T47D (cell line): ENCODE measurements around the gene PDS5A.

Experiments
- DNase-seq, 2 experiments: peaks; one replicate each; pipeline versions ENCODE4 v3.0.0 to v3.0.0-alpha.2; 2011 to 2012; ENCODE audit warnings: low read depth in 1 of 2, low spot score in 1 of 2
- JUND ChIP-seq: IDR thresholded peaks from 2 replicates; pipeline ENCODE4 v1.6.1; 2012; ENCODE audit warnings: low read depth
- in situ Hi-C: cut with HindIII; loops from 2 replicates; pipeline ENCODE4 v1.10.0; 2016; ENCODE audit warnings: low sequenced_read_pairs, low pct_unique_long_range_greater_than_20kb

The PDS5A gene

GRCh38 chr4:39942507-39942906, 35.2 kb downstream of the PDS5A start:
- no peak for TF ChIP-seq JUND
- DNase-seq = no peak
- in situ Hi-C loops = no loop called here

- in situ Hi-C loops = no loop called here
- DNase-seq = no peak
- no peak for TF ChIP-seq JUND
These were observed 36.0 kb downstream of the PDS5A start for GRCh38 chr4:39941682-39942217.

DNA sequence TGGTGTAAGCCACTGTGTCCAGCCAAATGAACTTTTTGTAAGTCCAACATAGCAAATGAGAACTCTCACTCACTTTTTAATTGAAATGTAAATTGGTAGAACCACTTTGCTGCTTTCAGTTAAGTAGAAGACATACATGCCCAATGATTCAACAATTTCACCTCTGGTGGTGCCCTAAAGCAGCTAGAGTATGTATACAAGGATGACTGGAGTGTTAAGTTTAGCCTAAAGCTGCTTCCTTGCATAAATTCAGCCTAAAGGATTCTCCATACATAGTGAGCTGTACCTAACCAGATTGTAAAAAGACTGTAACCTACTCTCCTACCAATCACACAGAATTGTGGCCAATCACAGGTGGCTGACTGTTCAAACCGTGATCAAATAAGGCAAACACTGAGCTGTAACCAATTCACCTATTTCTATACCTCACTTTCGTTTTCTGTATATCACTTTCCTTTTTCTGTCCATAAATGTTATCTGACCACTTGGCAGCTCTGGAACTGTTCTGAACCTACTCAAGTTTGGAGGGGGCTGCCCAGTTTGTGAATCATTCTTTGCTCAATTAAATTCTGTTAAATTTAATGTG, 39.9 kb downstream of the PDS5A start:
- no peak for TF ChIP-seq JUND
- in situ Hi-C loops = no loop called here
- DNase-seq = no peak

DNA sequence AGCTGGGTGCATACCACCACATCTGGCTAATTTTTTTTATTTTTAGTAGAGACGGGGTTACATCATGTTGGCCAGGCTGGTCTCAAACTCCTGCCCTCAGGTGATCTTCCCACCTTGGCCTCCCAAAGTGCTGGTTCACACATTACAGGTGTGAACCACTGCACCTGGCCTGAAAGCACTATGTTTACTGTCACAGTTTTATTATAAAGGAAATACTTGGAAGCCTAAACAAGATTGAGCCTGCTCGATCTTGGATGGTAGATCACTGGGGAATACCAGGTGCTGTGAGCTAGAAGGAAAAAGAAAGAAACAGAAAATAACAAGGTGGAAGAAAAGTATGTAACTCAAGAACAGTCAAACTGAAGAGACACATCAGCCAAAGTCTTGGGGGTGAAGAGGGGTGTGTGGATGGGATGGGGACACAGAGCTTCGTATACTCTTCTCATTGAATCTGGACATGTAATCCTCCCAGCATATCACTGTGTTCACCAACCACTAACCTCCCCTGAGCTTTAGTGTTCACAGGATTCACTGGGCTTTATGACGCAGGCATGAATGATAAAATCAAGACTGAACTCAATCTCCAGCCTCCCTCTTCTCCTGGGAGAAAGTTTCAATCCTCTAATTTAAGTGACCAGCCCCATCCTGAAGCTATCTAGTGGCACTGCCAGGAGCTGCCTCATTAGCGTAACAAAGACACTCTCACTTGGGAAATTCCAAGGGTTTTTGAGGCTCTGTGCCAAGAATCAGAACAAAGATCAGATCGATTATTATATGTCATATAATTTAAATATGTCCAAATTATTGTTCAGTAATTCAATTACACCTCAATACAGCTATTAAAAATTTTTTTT, 40.9 kb downstream of the PDS5A start:
- no peak for TF ChIP-seq JUND
- in situ Hi-C loops = no loop called here
- DNase-seq = no peak

DNA sequence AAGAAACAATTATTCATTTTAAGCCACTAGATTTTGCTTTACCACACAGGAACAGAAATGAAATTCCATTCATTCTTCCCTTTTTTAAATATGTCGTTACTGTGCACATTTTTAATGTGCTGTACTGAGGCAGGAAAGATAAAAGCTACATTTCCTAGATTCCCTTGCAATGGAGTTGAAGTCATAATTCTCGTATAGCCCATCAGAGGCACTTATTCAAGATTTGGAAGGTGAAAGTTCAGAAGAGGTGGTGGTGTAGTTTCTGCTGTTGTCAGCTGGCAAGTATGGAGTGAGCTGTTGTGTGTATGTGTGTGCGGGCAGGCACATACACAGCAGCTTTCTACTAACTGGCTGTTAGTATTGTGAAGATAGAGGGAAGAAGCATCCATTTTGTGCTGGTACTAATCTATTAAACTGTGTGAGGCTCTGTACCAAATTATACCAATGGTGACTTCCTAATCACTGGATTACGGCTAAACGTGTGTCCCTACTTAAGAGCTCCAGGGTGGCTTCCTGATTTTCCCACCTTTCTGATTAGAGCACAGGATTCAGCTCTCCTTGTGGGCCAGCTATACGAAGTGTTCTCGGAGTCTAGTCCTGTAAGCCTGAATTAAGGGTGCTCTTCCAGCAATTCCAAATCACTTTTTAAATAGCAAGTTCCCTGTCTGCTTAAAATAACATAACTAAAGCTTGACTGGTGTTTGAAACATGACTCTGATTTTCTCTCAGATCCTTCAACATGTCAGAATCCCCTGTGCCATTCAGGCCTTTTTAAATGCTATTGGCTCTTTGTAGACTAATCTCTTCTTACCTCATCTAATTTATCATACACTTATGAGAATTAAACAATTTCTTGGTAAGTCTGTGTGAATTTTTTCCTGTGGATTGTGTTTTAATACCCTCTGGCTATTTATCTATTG, 43.8 kb downstream of the PDS5A start:
- in situ Hi-C loops = no loop called here
- no peak for DNase-seq
- TF ChIP-seq JUND = no peak

GRCh38 chr4:39932776-39933402, 44.8 kb downstream of the PDS5A start:
- TF ChIP-seq JUND = no peak
- DNase-seq = no peak
- in situ Hi-C loops = no loop called here

- in situ Hi-C loops = no loop called here
- peak in 1 of 2 experiments; percentile 1 for DNase-seq
- TF ChIP-seq JUND = no peak
These were observed 46.2 kb downstream of the PDS5A start for GRCh38 chr4:39931441-39931901.

DNA sequence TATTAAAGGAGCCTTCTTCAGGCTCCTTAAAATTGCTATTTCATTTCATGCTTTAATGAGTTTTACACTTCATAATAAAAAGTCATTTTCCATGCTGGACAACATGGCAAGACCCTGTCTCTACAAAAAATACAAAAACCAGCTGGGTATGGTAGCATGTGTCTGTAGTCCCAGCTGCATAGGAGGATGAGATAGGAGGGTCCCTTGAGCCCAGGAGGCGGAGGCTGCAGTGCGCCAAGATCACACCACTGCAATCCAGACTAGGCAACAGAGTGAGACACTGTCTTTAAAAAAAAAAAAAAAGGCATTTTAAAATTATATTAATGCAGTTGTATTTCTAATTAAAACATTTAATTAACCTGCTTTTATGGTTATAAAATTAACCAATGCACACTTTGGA, 49.2 kb downstream of the PDS5A start:
- TF ChIP-seq JUND = no peak
- DNase-seq = no peak
- in situ Hi-C loops = no loop called here

DNA sequence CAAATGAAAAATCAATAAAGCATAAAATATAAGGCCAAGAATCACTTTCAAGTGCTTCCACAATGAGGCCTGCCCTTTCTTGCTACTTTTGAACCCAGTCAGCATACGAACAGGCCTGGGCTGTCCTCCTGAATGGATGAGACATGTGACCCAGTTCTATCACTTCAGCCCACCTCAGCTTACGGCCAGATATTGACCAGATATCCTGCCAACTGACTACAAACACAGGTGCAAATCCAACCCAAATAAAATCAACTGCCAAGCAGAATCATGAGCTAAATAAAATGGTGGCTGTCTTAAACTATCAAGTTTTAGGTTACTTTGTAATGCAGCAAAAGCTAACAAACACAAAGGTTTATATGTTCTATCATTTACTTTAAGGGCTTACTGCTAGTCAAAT, 53.7 kb downstream of the PDS5A start:
- DNase-seq = no peak
- in situ Hi-C loops = no loop called here
- no peak for TF ChIP-seq JUND

- in situ Hi-C loops = no loop called here
These were observed 55.3 kb downstream of the PDS5A start for GRCh38 chr4:39922399-39922798.

DNA sequence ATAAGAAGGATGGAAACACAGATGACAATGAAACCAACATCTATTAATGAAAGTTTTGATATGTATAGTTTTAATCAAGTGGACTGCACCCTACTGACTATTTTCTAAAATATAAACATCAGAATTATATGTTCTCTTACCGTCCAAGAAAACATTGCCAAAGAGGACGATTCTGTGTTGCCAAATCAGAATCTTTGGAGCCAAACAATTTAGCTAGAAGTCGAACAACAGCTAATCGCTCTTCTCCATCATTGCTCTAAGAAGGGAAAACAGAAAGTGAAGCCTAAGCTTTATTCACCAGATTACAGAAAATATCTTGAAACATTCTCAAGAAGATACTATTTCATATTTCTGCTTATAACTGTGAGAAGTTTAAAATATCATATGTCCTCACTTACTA, 64.2 kb downstream of the PDS5A start:
- DNase-seq = no peak
- no peak for TF ChIP-seq JUND
- in situ Hi-C loops = no loop called here

More at GRCh38 chr4:39922399-39922798, 55.3 kb downstream of the PDS5A start:
- no peak for DNase-seq
- TF ChIP-seq JUND = no peak

- TF ChIP-seq JUND = no peak
- no peak for DNase-seq
- in situ Hi-C loops = no loop called here
These were observed 67.6 kb downstream of the PDS5A start for GRCh38 chr4:39910064-39910463.
